Activated gamma-delta T cell treated with anti-CD3 and anti-CD28 coated beads, Interleukin-2, amount 50 U/mL, for 16 hours (primary cell): Measurements from ENCODE around the gene KRT38.

Source experiments
- DNase-seq: peaks from one replicate; pipeline ENCODE4 v3.0.0-alpha.2; 2020; ENCODE audit warnings: low read depth

The KRT38 gene

GRCh38 chr17:41421617-41422016 is 19.2 kb downstream of the KRT38 start:
- DNase-seq = no peak

- DNase-seq = no peak
These were observed 19.7 kb downstream of the KRT38 start for GRCh38 chr17:41421116-41421515.

- no peak for DNase-seq
These were observed 20.6 kb downstream of the KRT38 start for GRCh38 chr17:41420134-41420533.

GRCh38 chr17:41419716-41420115 is 21.1 kb downstream of the KRT38 start:
- DNase-seq = no peak

- DNase-seq = no peak
These were observed 22.5 kb downstream of the KRT38 start for GRCh38 chr17:41418116-41418860.

- DNase-seq = no peak
These were observed 23.2 kb downstream of the KRT38 start for GRCh38 chr17:41417576-41418015.

GRCh38 chr17:41417127-41417526 is 23.7 kb downstream of the KRT38 start:
- no peak for DNase-seq

GRCh38 chr17:41416479-41416878 is 24.3 kb downstream of the KRT38 start:
- no peak for DNase-seq

- no peak for DNase-seq
These were observed 24.9 kb downstream of the KRT38 start for GRCh38 chr17:41415833-41416335.

- DNase-seq = no peak
These were observed 25.4 kb downstream of the KRT38 start for GRCh38 chr17:41415411-41415810.

GRCh38 chr17:41413982-41414381 is 26.8 kb downstream of the KRT38 start:
- no peak for DNase-seq

GRCh38 chr17:41413353-41413957 is 27.3 kb downstream of the KRT38 start:
- no peak for DNase-seq

GRCh38 chr17:41411072-41411840 is 29.5 kb downstream of the KRT38 start:
- no peak for DNase-seq

- DNase-seq = no peak
These were observed 33.6 kb downstream of the KRT38 start for GRCh38 chr17:41407226-41407625.

- no peak for DNase-seq
These were observed 34.6 kb downstream of the KRT38 start for GRCh38 chr17:41406205-41406604.

GRCh38 chr17:41404024-41404671 is 36.6 kb downstream of the KRT38 start:
- DNase-seq = no peak

- DNase-seq = no peak
These were observed 37.3 kb downstream of the KRT38 start for GRCh38 chr17:41403404-41404023.

- DNase-seq = no peak
These were observed 38.6 kb downstream of the KRT38 start for GRCh38 chr17:41402161-41402560.

GRCh38 chr17:41396996-41397660 is 43.7 kb downstream of the KRT38 start, which contains the start of gene KRT31:
Gene KRT31, minus strand, starts transcription at chr17:41397608. Its CDS starts 69 bp downstream, at chr17:41397539.
- no peak for DNase-seq

- no peak for DNase-seq
These were observed 44.4 kb downstream of the KRT38 start for GRCh38 chr17:41396340-41396739.

- no peak for DNase-seq
These were observed 45.2 kb downstream of the KRT38 start for GRCh38 chr17:41395611-41396010.
